ENCODE measurements around the gene FOCAD.

GRCh38 chr9:20671635-20672034, 12.4 kb upstream of the FOCAD start:
- TF ChIP-seq POLR2A (IDR thresholded peaks at IDR 0.05; ENCODE audit: low read depth, low read length) (no peak), POLR2AphosphoS5 (IDR thresholded peaks at IDR 0.05; ENCODE audit: low read depth, low read length) (no peak)

Data from GM12891 (cell line).